ENCODE measurements around the gene RBFA. TPM values are rescaled to one million over a fixed set of nuclear protein-coding genes. Genes with fewer than 3 reads are reported as not detected.

Gene RBFA
- total RNA-seq, 3 donors from 2014 or later = 35.2 to 42.3 (median 40.5) TPM

- TF ChIP-seq, protein P1, sequence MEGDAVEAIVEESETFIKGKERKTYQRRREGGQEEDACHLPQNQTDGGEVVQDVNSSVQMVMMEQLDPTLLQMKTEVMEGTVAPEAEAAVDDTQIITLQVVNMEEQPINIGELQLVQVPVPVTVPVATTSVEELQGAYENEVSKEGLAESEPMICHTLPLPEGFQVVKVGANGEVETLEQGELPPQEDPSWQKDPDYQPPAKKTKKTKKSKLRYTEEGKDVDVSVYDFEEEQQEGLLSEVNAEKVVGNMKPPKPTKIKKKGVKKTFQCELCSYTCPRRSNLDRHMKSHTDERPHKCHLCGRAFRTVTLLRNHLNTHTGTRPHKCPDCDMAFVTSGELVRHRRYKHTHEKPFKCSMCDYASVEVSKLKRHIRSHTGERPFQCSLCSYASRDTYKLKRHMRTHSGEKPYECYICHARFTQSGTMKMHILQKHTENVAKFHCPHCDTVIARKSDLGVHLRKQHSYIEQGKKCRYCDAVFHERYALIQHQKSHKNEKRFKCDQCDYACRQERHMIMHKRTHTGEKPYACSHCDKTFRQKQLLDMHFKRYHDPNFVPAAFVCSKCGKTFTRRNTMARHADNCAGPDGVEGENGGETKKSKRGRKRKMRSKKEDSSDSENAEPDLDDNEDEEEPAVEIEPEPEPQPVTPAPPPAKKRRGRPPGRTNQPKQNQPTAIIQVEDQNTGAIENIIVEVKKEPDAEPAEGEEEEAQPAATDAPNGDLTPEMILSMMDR (IDR thresholded peaks at IDR 0.05) = no peak
- TF ChIP-seq POLR2AphosphoS5 (IDR thresholded peaks at IDR 0.05) (peak; percentile 39 to 50 (median 45)), POLR2A (IDR thresholded peaks at IDR 0.05) (no peak)
- intact Hi-C loops (cut with DNase I; ENCODE audit: low total_unique reads) = no loop called here
- Histone ChIP-seq H3K4me3 (peak overlapping the region; percentile 72 to 81 (median 80)), H3K27me3 (no peaks in the 10 kb centered on the region), H3K4me1 (peaks cover 3 to 6% of the 10 kb centered on the region in 2 donors), H3K36me3 (peaks cover under 1% of the 10 kb centered on the region), H3K27ac (peak overlapping the region; percentile 85 to 90), H3K9me3 (peaks cover 10 to 14% of the 10 kb centered on the region in 2 donors)
- peak; percentile 40 to 61 for DNase-seq (ENCODE audit: low spot score in 2 of 2)
Observed at GRCh38 chr18:80033181-80034067, 810 bp upstream of the RBFA start.

GRCh38 chr18:80034852-80035406 is 695 bp downstream of the RBFA start:
- peak overlapping the region; percentile 72 to 81 (median 80) for H3K4me3 ChIP-seq
- peak overlapping the region; percentile 85 to 90 for H3K27ac ChIP-seq
- no peaks in the 10 kb centered on the region for H3K27me3 ChIP-seq
- no peak for DNase-seq (ENCODE audit: low spot score in 2 of 2)
- H3K4me1 ChIP-seq = peaks cover 3 to 6% of the 10 kb centered on the region in 2 donors
- peaks cover 7% of the 10 kb centered on the region for H3K36me3 ChIP-seq
- TF ChIP-seq POLR2AphosphoS5 (IDR thresholded peaks at IDR 0.05) (no peak), POLR2A (IDR thresholded peaks at IDR 0.05) (no peak)
- TF ChIP-seq, protein P1 (IDR thresholded peaks at IDR 0.05) = no peak
- intact Hi-C loops (cut with DNase I; ENCODE audit: low total_unique reads) = no loop called here
- peaks cover 4 to 6% of the 10 kb centered on the region in 2 donors for H3K9me3 ChIP-seq

DNA sequence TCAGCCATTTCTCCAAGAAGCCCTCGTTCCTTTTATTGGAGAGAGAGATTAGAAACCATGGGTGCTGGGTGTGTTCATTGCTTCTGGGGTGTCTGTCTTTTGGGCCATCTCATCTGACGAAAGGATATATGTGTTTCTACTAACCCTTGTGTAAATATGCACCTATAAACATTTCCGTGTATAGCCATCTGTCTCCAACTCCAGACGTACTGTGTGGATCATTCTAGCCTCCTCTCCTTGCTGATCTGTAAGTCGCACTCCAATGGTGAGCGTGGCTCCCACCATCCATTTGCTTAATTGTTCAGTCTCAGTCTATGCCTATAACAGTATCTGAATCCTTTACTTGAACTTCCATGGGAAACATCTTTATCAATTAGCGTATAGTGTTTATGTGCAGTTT is 1.8 kb downstream of the RBFA start:
- intact Hi-C loops (cut with DNase I; ENCODE audit: low total_unique reads) = no loop called here
- H3K4me3 ChIP-seq = no peak overlapping the region
- TF ChIP-seq POLR2AphosphoS5 (IDR thresholded peaks at IDR 0.05) = no peak
- peaks cover 3 to 6% of the 10 kb centered on the region in 2 donors for H3K4me1 ChIP-seq
- DNase-seq (ENCODE audit: low spot score in 2 of 2) = no peak
- peaks cover 0 to 1% of the 10 kb centered on the region in 2 donors for H3K9me3 ChIP-seq
- H3K27ac ChIP-seq = no peak overlapping the region
- peaks cover 7% of the 10 kb centered on the region for H3K36me3 ChIP-seq
- no peaks in the 10 kb centered on the region for H3K27me3 ChIP-seq

DNA sequence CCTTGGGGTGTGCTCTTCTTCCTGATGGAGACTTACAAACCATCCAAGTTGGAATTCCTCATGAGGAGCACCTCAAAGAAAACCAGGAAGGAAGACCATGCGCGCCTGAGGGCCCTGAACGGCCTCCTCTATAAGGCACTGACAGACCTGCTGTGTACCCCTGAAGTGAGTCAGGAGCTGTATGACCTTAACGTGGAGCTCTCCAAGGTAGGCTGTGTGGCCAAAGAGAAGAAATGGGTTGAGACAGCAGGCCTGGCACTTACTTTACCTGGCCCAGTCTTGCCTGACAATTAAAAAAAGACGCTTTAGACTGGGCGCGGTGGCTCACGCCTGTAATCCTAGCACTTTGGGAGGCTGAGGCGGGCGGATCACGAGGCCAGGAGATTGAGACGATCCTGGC is 3.1 kb downstream of the RBFA start:
- no peaks in the 10 kb centered on the region for H3K9me3 ChIP-seq
- TF ChIP-seq POLR2AphosphoS5 (IDR thresholded peaks at IDR 0.05) = no peak
- no peak for TF ChIP-seq POLR2A (IDR thresholded peaks at IDR 0.05)
- TF ChIP-seq, protein P1 (IDR thresholded peaks at IDR 0.05) = no peak
- H3K4me1 ChIP-seq = peaks cover 3 to 6% of the 10 kb centered on the region in 2 donors
- peaks cover 7% of the 10 kb centered on the region for H3K36me3 ChIP-seq
- H3K27me3 ChIP-seq = no peaks in the 10 kb centered on the region
- H3K4me3 ChIP-seq = no peak overlapping the region
- no peak for DNase-seq (ENCODE audit: low spot score in 2 of 2)
- intact Hi-C loops (cut with DNase I; ENCODE audit: low total_unique reads) = no loop called here
- no peak overlapping the region for H3K27ac ChIP-seq

- Histone ChIP-seq H3K9me3 (no peaks in the 10 kb centered on the region), H3K27ac (no peak overlapping the region), H3K4me3 (no peak overlapping the region), H3K36me3 (peaks cover 7% of the 10 kb centered on the region), H3K4me1 (peaks cover 3 to 6% of the 10 kb centered on the region in 2 donors), H3K27me3 (no peaks in the 10 kb centered on the region)
- intact Hi-C loops (cut with DNase I; ENCODE audit: low total_unique reads) = no loop called here
- no peak for TF ChIP-seq POLR2AphosphoS5 (IDR thresholded peaks at IDR 0.05)
- no peak for TF ChIP-seq POLR2A (IDR thresholded peaks at IDR 0.05)
- TF ChIP-seq, protein P1 (IDR thresholded peaks at IDR 0.05) = no peak
- DNase-seq (ENCODE audit: low spot score in 2 of 2) = no peak
Observed at GRCh38 chr18:80037869-80038630, 3.8 kb downstream of the RBFA start.
